ENCODE data around the gene ZCWPW2. TPM values are rescaled to one million over a fixed set of nuclear protein-coding genes. Genes with fewer than 3 reads are reported as not detected.

Gene ZCWPW2
- polyA plus RNA-seq, 3 donors = 1.7 to 2.2 (median 2.2) TPM

- peak in 2 of 11 donors; percentile 17 for DNase-seq (ENCODE audit: extremely low read depth in 1 of 11, low read depth in 9 of 11, low spot score in 4 of 11)
These were observed 902 bp upstream of the ZCWPW2 start for GRCh38 chr3:28347374-28348264.

- DNase-seq (ENCODE audit: extremely low read depth in 1 of 11, low read depth in 9 of 11, low spot score in 4 of 11) = peak in 1 of 11 donors; percentile 25
These were observed 274 bp upstream of the ZCWPW2 start for GRCh38 chr3:28348265-28348628.

- no peak for DNase-seq (ENCODE audit: extremely low read depth in 1 of 11, low read depth in 9 of 11, low spot score in 4 of 11)
These were observed 1.0 kb downstream of the ZCWPW2 start for GRCh38 chr3:28349469-28350000.

GRCh38 chr3:28376424-28376823 is 27.9 kb downstream of the ZCWPW2 start:
- no peak for DNase-seq (ENCODE audit: extremely low read depth in 1 of 11, low read depth in 9 of 11, low spot score in 4 of 11)

- DNase-seq (ENCODE audit: extremely low read depth in 1 of 11, low read depth in 9 of 11, low spot score in 4 of 11) = no peak
These were observed 37.5 kb downstream of the ZCWPW2 start for GRCh38 chr3:28386049-28386448.

- no peak for DNase-seq (ENCODE audit: extremely low read depth in 1 of 11, low read depth in 9 of 11, low spot score in 4 of 11)
These were observed 40.5 kb downstream of the ZCWPW2 start for GRCh38 chr3:28388978-28389377.

- no peak for DNase-seq (ENCODE audit: extremely low read depth in 1 of 11, low read depth in 9 of 11, low spot score in 4 of 11)
These were observed 50.7 kb downstream of the ZCWPW2 start for GRCh38 chr3:28399206-28399605.

GRCh38 chr3:28406241-28406640 is 57.7 kb downstream of the ZCWPW2 start:
- no peak for DNase-seq (ENCODE audit: extremely low read depth in 1 of 11, low read depth in 9 of 11, low spot score in 4 of 11)

- no peak for DNase-seq (ENCODE audit: extremely low read depth in 1 of 11, low read depth in 9 of 11, low spot score in 4 of 11)
These were observed 100.9 kb downstream of the ZCWPW2 start for GRCh38 chr3:28449398-28449797.

- DNase-seq (ENCODE audit: extremely low read depth in 1 of 11, low read depth in 9 of 11, low spot score in 4 of 11) = no peak
These were observed 114.3 kb downstream of the ZCWPW2 start for GRCh38 chr3:28462866-28463265.

GRCh38 chr3:28467414-28467813 is 118.9 kb downstream of the ZCWPW2 start:
- no peak for DNase-seq (ENCODE audit: extremely low read depth in 1 of 11, low read depth in 9 of 11, low spot score in 4 of 11)

GRCh38 chr3:28476194-28476593 is 127.7 kb downstream of the ZCWPW2 start:
- DNase-seq (ENCODE audit: extremely low read depth in 1 of 11, low read depth in 9 of 11, low spot score in 4 of 11) = peak in 8 of 11 donors; percentile 8 to 34 (median 18)

GRCh38 chr3:28476764-28477163 is 128.2 kb downstream of the ZCWPW2 start:
- no peak for DNase-seq (ENCODE audit: extremely low read depth in 1 of 11, low read depth in 9 of 11, low spot score in 4 of 11)

- no peak for DNase-seq (ENCODE audit: extremely low read depth in 1 of 11, low read depth in 9 of 11, low spot score in 4 of 11)
These were observed 136.6 kb downstream of the ZCWPW2 start for GRCh38 chr3:28485164-28485563.

GRCh38 chr3:28495301-28495700 is 146.8 kb downstream of the ZCWPW2 start:
- DNase-seq (ENCODE audit: extremely low read depth in 1 of 11, low read depth in 9 of 11, low spot score in 4 of 11) = no peak

- DNase-seq (ENCODE audit: extremely low read depth in 1 of 11, low read depth in 9 of 11, low spot score in 4 of 11) = no peak
These were observed 153.9 kb downstream of the ZCWPW2 start for GRCh38 chr3:28502397-28502937.

- DNase-seq (ENCODE audit: extremely low read depth in 1 of 11, low read depth in 9 of 11, low spot score in 4 of 11) = no peak
These were observed 156.5 kb downstream of the ZCWPW2 start for GRCh38 chr3:28504976-28505375.

GRCh38 chr3:28521663-28522062 is 173.1 kb downstream of the ZCWPW2 start:
- no peak for DNase-seq (ENCODE audit: extremely low read depth in 1 of 11, low read depth in 9 of 11, low spot score in 4 of 11)

GRCh38 chr3:28542351-28542750 is 193.8 kb downstream of the ZCWPW2 start:
- DNase-seq (ENCODE audit: extremely low read depth in 1 of 11, low read depth in 9 of 11, low spot score in 4 of 11) = no peak

- no peak for DNase-seq (ENCODE audit: extremely low read depth in 1 of 11, low read depth in 9 of 11, low spot score in 4 of 11)
These were observed 195.7 kb downstream of the ZCWPW2 start for GRCh38 chr3:28544236-28544635.

Data from renal cortex interstitium (tissue), 11 donors.